NB4 (cell line): ENCODE results near the gene CLIC1.

Experiments
- DNase-seq: peaks from one replicate; pipeline ENCODE4 v3.0.0; 2010; ENCODE audit warnings: low read depth
- H3K4me3 ChIP-seq: one replicate; pipeline ENCODE4 v1.5.1; 2011; ENCODE audit warnings: mild to moderate bottlenecking, low read depth, low read length, moderate library complexity
- CTCF ChIP-seq: IDR thresholded peaks from one replicate; pipeline ENCODE4 v1.5.1; 2012; ENCODE audit warnings: low read depth, low read length
- MYC ChIP-seq: IDR thresholded peaks from 2 replicates; pipeline ENCODE4 v1.6.1; 2011; ENCODE audit warnings: low read depth, low read length
- POLR2A ChIP-seq: IDR thresholded peaks from 2 replicates; pipeline ENCODE4 v1.6.1; 2011; ENCODE audit warnings: mild to moderate bottlenecking; ENCODE audit not compliant: insufficient read length; ENCODE audit errors: extremely low read depth
- TF ChIP-seq, protein P1 (sequence below): IDR thresholded peaks from 2 replicates; pipeline ENCODE4 v1.6.1; 2011; ENCODE audit warnings: low read depth, low read length

CLIC1 gene

GRCh38 chr6:31707701-31708100 lies 28.6 kb downstream of the CLIC1 start:
- H3K4me3 ChIP-seq, result no peak overlapping the region
- DNase-seq, result no peak
- TF ChIP-seq MYC (no peak), CTCF (no peak)

GRCh38 chr6:31706599-31706998 lies 29.7 kb downstream of the CLIC1 start, which contains the start of gene LY6G6F:
LY6G6F (plus strand) TSS chr6:31706866; CDS start chr6:31706907, 41 bp downstream.
- no peak within 1 kb of the TSS for H3K4me3 ChIP-seq
- no peak for DNase-seq
- TF ChIP-seq MYC, result no peak
- no peak for TF ChIP-seq CTCF
- no peak for TF ChIP-seq POLR2A
- TF ChIP-seq, protein P1, sequence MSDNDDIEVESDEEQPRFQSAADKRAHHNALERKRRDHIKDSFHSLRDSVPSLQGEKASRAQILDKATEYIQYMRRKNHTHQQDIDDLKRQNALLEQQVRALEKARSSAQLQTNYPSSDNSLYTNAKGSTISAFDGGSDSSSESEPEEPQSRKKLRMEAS, result no peak

DNA sequence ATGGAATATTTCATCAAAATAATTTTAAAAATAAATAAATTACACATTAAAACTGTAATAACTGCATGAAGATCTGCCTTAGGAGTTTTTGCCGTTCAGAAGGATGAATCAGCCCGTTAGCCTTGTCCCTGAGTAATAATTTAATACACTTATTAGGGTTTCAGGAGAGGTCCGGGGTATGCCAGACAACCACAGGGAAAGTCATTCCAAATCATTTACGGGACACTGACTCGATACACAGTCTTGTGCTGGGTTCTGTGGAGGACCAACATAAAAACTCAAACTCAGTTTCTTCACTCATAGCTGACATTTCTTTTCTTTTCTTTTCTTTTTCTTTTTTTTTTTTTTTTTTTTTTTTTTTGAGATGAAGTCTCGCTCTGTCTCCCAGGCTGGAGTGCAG lies 30.4 kb downstream of the CLIC1 start:
- no peak overlapping the region for H3K4me3 ChIP-seq
- DNase-seq, result no peak

GRCh38 chr6:31702819-31703716 lies 33.3 kb downstream of the CLIC1 start, which contains the start of gene ABHD16A:
ABHD16A (minus strand) TSS chr6:31703324; CDS start chr6:31703281, 43 bp downstream.
- peak within 1 kb of the TSS; percentile 97 for H3K4me3 ChIP-seq
- peak; percentile 100 for DNase-seq
- TF ChIP-seq CTCF (no peak), POLR2A (peak; percentile 85), MYC (peak; percentile 78)
- TF ChIP-seq, protein P1, result peak; percentile 35

More for the DNA sequence above, 30.4 kb downstream of the CLIC1 start:
- no peak for TF ChIP-seq MYC
- TF ChIP-seq, protein P1, result no peak
- no peak for TF ChIP-seq CTCF
- TF ChIP-seq POLR2A, result no peak

GRCh38 chr6:31702405-31702818 lies 33.9 kb downstream of the CLIC1 start:
- peak overlapping the region; percentile 97 for H3K4me3 ChIP-seq
- TF ChIP-seq POLR2A, result no peak
- TF ChIP-seq CTCF, result no peak
- TF ChIP-seq, protein P1, result no peak
- no peak for TF ChIP-seq MYC
- no peak for DNase-seq
